Renal cortical epithelial cell (primary cell): Measurements from ENCODE around the gene USP3. TPM values are rescaled to one million over a fixed set of nuclear protein-coding genes. Genes with fewer than 3 reads are reported as not detected.
A peak's percentile ranks its signal among the peaks of the same experiment; 100 is the strongest.
"Not testable (repeated sequence)": the region's sequence is repeated elsewhere in the genome, so short reads cannot be mapped to it uniquely, and the experiment has no call there.

ENCODE experiments used
- DNase-seq: peaks from one replicate; pipeline ENCODE4 v3.0.0-alpha.2; 2011; ENCODE audit warnings: low read depth
- total RNA-seq: library from RNA; depleted of rRNA; stranded (reverse); fragments of >200 nt; gene quantifications from 2 replicates; pipeline ENCODE4 v1.2.3, GENCODE V29; 2014

The USP3 gene
- total RNA-seq, 1 donor from 2014 or later: 60.7 TPM

GRCh38 chr15:63475707-63476106 is 28.7 kb upstream of the USP3 start:
- no peak for DNase-seq

DNA sequence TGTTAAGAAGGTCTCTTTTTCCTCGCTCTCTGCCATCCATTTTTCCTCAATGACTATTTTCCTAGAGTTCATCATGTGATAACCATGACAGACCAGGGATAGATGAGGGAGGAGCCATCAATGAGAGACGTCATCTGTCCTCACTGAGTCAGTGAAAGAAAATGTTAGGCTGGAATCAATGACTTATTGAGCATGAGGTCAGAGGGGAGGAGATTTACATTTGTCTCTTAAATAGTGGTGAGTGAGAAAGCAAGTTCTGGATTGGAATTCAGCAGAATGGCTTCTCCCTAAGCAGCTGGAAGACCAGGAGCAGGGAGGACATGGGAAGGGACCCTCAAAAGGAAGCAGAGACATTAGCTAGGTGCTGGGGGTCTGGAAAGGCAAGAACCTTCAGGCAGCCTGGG is 28.2 kb upstream of the USP3 start:
- DNase-seq: peak; percentile 98

DNA sequence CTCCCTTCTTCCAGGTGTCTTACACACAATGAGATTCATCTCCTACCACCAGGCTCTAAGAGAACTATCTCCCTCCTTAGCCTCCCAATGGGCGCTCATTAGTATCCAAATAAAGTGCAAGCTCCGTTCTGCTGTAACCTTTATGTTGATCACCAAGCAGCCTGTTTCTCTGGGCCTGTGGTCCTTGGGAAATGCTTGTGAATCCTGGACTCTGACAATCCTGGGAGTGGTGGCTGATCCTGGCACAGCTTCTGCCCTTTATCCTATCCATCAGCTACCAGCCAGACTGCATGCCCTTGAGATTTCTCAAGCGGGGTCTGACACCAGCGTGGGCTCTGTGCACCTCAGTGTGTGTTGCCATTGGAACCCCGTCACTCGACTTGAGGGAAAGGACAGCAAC is 26.1 kb upstream of the USP3 start:
- DNase-seq: no peak

DNA sequence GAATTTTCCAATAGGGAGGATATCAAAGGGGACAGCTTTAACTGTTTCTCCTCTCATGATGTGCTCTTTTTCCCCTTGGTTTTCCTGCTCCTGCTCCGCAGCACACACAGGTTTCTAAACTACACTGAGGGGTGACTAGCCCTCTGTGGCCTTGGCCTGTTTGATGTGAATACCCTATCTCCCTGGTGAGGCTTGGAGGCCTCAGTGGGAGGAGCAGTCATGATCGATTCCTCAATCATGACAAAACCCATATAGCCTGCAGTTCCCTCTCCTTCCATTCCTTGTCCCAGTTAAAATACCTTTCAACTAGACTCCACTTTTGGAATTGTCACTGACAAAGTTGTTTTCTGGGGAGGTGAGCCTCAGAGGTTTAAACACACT is 24.0 kb upstream of the USP3 start:
- no peak for DNase-seq

GRCh38 chr15:63481105-63481810 is 23.1 kb upstream of the USP3 start:
- peak; percentile 97 for DNase-seq

DNA sequence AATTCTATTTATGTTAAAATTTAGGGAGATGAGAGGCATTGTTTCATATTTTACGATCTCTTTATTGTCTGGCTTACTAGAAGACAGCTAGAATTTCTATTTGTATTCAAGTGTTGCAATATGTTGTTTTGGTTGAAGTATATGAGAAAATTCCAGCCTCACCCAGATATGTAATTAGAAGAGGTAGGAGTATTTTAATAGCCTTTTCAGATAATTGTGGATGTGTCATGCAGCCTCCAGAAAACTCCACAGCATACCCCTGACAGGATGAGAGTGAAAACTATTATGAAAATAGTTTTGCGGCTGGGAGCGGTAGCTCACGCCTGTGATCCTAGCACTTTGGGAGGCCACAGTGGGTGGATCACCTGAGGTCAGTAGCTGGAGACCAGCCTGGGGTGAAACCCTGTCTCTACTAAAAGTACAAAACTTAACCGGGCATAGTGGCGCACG is 21.5 kb upstream of the USP3 start:
- DNase-seq: peak; percentile 65

- DNase-seq: no peak
Measured at GRCh38 chr15:63483521-63484371, 20.6 kb upstream of the USP3 start.

GRCh38 chr15:63484433-63485186 is 19.8 kb upstream of the USP3 start:
- DNase-seq: no peak

DNA sequence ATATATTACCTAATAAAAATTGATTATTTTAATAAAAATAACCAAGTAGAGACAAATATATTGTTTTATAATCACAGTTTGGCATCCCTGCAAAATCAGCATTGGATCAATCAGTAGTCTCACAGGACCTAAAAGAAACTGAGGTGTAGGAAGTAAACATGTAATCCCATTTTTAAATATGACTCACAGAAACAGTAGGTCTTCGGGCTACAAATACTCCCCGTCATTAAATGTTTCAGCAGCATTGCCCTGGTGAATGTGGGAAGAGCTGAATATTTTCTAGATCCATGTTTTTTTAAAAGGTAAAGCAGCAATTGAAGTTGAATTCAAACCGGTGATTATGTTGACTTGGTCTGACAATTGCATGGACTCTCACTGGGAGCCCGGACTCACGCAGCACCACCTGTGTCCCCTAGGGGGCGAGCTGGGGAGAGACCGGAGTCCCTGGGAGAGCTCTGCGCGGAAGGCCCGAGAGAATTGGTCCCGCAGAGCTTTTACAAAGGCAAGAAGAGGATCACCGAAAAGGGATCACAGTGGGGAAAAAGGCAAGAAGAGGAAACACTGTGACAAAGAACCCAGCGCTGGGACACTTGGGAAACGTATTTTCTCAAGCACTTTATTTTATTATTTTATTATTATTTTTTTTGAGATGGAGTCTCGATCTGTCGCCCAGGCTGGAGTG is 17.2 kb upstream of the USP3 start:
- peak; percentile 62 for DNase-seq

DNA sequence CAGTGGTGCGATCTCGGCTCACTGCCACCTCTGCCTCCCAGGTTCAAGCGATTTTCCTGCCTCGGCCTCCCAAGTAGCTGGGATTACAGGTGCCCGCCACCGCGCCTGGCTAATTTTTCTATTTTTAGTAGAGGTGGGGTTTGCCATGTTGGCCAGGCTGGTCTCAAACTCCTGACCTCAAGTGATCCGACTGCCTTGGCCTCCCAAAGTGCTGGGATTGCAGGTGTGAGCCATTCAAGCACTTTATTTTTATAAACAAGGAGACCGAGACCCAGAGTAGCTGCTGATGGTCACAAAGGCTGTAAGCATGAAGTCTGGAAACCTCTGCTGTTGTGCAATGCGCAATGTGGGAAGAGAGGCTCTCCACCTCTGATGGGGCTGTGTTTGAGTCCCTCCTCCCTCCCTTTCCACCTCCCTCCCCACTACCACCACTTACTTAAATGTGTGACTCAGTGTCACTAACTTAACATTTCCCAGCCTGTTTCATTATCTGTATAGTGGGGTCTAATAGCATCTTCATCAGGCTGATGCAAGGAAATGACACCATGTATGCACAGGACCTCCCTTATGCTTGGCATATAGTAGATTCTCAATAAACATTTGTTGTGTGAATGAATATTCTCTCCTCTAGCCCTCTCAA is 16.5 kb upstream of the USP3 start:
- not testable (repeated sequence) for DNase-seq

- no peak for DNase-seq
Measured at GRCh38 chr15:63488398-63488960, 15.9 kb upstream of the USP3 start.

DNA sequence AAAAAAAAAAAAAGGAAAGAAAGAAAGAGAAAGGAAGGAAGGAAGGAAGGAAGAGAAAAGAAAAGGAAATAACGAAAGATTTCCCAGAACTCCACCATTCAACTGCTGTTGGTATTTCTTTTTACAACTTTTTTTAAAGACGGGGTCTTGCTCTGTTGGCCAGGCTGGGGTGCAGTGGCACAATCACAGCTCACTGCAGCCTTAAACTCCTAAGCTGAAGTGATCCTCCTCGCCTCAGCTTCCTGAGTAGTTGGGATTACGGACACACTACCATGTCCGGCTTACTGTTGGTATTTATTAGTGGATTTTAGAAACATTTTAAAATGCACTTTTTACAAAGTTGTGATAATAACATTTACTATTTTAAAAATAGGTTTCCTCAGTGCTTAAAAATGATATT is 15.0 kb upstream of the USP3 start:
- DNase-seq: no peak

DNA sequence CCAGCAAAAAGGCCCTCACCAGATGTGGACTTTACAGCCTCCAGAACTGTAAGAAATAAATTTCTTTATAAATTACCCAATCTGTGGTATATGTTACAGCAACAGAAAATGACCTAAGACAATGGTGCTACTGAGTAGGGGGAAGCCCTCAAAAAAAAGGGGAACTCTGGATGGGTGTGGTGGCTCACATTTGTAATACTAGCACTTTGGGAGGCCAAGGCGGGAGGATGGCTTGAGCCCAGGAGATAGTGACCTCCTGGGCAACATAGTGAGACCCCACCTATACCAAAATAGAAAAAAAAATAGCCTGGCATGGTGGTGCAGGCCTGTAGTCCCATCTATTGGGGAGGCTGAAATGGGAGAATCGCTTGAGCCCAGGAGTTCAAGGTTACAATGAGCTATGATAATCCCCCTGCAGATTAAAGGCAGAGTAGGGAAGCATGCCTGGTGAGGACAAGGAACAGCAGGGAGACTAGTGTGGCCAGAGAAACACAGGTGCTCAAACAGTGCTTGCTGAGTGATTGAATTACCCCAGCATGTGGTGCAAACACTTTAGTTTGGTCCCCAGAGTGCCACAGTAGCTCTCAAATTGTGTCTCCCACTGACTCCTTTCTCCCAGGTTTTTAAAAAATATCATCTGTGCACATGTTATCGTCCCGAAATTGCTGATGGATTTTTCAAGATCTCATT is 13.9 kb upstream of the USP3 start:
- no peak for DNase-seq

- DNase-seq: no peak
Measured at GRCh38 chr15:63491116-63491827, 13.1 kb upstream of the USP3 start.

GRCh38 chr15:63491979-63492378 is 12.4 kb upstream of the USP3 start:
- no peak for DNase-seq

DNA sequence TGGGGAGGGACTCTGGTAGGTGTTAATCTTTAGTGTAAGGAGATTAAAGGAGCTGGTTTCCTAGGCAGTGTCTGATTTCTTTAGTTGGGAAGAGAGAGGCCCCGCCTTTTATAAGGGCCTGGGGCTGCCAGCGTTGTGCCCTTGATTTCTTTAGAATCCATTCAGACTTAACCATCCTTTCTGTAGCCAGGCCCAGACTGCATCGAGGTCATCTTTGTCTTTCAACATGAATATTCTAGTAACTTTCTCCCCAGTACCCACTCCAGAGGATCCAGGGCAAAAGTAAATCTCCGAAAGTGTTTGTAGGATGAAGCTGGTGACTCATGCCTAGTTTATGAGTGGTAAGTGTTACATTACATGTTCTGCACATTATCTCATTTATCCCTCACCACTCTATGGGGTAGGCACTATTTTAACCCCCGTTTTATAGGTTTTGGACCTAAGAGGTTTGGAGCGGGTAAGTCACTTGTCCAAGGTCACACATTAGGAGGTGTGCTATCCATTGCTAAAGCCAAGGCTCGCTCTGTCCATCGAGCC is 11.8 kb upstream of the USP3 start:
- DNase-seq: no peak

GRCh38 chr15:63493436-63493835 is 11.0 kb upstream of the USP3 start:
- no peak for DNase-seq

- no peak for DNase-seq
Measured at GRCh38 chr15:63494408-63494807, 10.0 kb upstream of the USP3 start.

DNA sequence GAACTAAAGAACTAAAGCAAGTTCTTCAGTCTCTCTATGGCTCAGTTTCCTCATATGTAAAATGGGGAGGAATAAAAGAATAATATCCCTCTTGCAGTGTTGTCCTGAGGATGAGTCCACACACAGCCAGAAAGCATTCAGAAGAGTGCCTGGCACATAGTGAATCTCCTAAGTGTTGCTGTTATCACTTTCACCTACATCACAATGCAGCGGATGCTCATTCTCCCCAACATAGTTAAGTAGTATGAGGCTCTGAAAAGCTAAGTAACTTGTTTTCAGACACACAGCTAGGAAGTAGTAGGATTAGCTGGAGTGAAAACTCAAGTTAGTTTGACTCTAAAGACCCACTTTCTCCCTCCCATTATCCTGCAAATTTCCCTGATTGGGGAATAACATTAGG is 9.1 kb upstream of the USP3 start:
- no peak for DNase-seq
